GM19023 (cell line): ENCODE results near the gene ARID5B.

Experiments used
- ATAC-seq: cut with Tn5 transposase; IDR thresholded peaks from one replicate; pipeline ENCODE4 v1.9.1; 2021; ENCODE audit warnings: mild to moderate bottlenecking, moderate library complexity; ENCODE audit not compliant: unreplicated experiment

Gene ARID5B

DNA sequence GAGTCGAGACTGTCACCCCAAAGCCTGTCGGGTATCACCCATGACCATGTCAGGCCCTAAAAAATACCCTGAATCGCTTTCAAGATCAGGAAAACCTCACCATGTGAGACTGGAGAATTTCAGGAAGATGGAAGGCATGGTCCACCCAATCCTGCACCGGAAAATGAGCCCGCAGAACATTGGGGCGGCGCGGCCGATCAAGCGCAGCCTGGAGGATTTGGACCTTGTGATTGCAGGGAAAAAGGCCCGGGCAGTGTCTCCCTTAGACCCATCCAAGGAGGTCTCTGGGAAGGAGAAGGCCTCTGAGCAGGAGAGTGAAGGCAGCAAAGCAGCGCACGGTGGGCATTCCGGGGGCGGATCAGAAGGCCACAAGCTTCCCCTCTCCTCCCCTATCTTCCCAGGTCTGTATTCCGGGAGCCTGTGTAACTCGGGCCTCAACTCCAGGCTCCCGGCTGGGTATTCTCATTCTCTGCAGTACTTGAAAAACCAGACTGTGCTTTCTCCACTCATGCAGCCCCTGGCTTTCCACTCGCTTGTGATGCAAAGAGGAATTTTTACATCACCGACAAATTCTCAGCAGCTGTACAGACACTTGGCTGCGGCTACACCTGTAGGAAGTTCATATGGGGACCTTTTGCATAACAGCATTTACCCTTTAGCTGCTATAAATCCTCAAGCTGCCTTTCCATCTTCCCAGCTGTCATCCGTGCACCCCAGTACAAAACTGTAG is 191.0 kb downstream of the ARID5B start:
- no peak for ATAC-seq

DNA sequence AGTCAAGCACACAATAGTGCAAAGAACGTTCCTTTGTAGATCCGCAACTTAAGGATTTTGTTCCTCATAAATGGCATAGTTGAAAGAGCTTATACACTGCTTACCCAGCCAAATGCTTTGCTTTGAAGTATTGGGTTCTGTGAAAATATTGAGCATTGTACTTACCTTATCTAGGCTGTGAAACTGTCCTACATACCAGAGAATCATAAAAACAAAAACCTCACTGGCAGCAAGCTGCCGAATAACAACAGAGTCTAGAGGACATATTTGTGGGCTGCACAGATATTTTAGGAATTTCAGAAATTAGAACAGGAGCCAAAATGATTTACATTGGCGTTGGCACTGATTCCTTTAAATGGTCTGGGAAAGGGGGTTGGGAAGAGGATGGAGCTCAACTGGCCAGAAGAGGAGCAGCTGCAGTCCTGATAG is 192.4 kb downstream of the ARID5B start:
- no peak for ATAC-seq

DNA sequence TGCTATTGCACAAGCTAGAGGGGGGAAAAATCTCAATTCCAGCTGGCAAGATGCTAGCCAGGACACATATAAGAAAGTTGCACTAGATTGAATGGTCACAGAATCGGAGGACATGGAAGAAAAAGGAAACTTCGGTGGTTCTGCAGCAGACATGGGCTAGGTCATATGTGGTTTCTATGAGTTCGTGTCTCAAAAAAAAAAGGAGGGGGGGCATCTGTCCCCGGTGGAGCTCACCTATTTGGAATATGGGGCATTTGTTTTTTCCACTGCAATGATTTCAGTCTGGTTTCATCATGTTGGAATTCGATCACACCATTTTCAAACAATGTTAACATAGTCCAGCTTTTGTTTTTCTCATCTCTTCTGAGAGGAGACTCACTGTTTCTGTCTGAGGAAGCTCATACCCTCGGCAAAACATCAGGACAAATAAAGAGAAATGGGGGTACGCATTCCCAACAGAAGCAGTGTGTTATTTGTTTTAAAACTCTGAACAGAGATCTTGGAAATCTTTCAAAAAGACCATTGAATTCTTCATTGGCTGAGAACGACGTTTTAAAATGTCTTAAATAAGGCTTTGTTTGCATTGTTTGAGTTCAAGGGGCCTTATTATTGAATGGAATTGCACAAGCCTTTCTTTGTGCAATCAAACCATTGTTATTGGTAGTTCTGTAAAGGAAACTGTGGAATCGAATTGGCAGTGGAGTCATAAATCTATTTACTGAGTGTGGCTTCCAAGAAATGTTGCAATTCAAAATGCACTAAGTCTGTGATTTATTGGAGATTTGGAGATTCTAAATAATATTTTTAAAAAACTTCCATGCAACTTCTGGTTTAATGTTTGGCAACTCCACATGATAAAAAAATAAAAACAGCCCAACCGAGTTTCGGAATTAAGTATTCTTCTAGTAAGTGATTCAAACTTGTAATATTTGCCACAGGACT is 194.0 kb downstream of the ARID5B start:
- no peak for ATAC-seq

DNA sequence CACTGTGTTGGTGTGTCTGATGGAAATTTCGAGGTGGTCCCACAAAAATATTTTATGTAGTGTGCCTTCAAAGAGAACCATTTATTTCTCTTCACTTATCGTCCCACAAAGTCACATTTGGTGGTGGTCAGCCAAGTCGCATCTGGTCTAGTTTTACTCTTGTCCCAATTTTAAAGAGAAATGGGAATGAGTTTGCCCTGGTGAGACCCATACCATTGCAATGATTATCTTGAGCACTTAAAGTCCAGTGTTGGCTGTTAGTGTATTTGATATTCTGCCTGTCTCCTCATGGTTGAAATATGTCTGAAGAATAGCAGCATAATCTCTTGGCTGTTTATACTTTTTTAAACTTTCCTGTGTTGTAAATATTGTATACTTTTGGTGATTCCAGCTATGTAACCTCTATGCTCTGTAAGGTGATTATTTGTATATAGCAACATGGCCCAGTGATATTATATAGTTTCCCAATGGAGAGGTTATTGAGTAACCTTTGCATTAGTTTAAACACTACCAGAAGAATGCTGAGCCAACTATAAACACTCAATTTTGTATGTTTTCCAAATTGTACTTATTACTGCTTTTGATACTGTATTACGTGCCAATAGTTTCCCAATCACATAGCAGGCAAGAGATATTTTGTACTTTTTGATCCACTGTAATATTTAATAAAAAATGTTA is 194.9 kb downstream of the ARID5B start:
- ATAC-seq = no peak

DNA sequence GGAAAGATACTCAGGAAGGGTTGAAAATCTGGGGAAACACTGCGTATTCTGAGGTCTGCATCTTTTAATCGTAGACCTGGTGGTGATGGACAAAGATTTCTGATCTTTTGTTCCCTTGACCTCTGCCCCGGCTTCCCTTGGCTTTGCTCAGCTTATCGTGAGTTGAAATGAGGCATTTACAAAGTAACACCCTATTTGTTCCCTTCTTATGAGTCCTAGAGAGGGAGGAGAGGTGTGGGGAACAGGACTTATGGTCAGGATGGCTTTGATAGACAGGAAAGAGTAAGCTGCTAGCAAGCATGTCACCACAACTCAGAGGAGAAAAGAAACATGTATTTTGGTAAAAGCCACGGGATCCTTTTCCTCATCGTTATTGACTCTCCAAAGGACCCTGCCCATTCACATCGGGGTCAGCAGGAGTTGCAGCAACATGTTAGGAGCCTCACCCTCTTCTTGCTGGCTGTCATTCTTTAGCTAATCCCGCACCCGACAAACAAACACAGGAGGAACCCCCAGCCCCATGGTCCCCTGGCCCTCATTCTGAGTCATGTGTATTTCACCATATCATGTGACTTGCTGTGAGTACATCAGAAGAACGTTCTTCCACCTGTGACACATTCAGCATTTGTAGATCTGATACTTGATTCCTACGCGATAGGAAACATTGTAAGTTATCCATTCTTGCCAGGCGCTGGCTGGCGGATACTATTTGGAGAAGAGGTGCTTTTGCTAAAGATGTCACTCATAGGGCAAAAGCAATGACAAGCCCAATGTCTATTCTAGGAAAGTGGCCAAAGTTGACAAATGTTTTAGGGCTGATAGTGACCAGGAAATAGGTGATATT is 197.0 kb downstream of the ARID5B start:
- ATAC-seq = no peak

DNA sequence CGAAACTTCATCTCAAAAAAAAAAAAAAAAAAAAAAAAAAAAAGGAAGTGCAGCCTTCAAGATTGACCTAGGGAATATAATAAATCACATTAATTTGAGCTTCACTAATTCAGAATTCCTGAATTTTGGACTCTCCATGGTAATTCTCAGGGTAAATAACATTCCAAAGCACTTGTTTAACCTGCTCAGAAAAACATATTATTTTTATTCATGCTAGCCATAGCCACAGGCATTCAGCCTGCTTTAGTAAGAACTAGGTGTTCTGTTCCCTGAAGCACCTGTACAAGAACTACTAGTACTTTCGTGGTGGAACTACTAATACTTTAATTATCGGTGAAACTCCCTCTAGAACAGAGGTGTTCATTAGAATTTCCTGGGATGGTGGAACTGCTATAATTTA is 197.8 kb downstream of the ARID5B start:
- ATAC-seq = no peak

DNA sequence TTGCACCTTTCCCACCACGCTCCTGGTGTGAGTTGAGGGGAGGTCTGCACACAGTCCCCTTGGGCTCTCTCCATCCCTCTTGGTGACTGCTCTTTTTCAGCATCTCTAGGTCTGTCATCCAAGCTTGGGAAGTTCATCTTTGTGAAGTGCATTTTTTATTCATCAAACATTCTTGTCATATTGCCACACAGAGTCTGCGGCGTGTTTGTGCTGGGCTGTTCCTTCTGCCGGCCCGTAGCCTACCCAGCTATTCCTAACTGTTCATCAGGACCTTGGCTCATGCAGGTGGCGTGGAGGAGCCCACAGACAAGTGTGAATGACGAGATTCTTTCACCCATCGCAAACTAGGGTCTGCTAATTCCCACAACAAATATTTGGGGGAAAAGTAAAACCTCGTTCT is 202.4 kb downstream of the ARID5B start:
- no peak for ATAC-seq

DNA sequence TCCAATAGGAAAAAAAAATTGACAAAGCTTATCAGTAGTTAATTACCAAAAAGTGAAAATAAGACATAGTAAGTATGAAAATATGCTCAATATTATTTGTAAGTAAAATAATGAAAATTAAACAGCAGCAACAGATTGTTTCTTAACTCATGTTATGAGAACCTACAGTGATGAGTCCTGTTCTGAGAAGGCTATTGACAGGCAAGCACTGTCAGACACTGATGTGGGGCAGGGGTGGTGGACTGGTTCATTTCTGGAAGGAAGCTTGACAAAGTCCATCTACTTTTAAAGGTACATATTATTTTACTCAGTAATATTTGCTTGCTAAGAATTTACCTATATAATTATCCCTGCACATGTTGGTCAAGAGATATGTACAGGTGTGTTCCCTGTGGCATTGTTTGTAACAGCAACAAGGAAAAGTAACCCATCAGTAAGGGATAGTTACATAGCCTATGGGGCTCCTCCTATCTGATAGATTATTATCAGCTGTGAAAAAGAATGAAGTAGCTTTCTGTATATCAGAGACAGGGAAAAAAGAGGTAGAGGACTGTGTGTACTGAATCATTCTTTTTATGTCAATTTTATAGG is 205.5 kb downstream of the ARID5B start:
- ATAC-seq = no peak

DNA sequence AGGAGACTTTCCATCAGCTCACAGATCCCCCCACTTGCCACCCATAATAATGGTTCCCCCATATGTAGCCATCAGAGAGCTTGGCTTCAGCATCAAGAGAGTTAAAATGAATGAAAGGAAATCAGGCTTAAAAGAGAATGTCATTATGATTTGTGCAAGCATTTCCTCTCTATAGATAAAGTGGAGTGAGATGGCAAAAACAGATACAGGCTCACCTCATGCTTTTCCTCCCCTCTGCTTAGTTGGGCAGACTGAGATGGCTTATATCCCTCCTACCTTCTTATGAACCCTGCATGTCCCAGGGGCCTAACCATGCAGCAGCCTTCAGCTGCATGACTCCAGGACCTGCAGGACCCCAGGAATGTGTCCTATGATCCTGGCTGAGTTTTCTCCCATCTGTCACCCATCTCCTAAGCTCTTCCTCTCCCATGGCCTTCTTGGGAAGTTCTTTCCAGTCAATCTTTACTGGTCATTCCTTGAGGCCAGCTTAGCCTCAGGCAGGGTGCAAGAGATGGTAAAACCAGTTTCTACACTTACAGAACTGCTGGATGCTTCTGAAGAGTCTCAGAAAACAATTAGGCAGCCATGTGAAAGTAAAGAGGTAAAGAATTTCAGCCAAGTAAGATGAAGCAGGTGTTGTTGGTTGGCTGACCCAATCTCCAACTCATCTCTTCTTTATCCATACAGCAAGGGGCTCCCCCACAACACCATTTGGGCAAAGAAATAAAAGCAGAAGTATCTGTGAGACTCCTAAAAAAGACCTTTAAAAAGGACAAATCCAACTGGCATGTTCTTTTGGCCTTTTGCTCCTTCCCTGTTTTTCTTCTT is 207.5 kb downstream of the ARID5B start:
- ATAC-seq = no peak

DNA sequence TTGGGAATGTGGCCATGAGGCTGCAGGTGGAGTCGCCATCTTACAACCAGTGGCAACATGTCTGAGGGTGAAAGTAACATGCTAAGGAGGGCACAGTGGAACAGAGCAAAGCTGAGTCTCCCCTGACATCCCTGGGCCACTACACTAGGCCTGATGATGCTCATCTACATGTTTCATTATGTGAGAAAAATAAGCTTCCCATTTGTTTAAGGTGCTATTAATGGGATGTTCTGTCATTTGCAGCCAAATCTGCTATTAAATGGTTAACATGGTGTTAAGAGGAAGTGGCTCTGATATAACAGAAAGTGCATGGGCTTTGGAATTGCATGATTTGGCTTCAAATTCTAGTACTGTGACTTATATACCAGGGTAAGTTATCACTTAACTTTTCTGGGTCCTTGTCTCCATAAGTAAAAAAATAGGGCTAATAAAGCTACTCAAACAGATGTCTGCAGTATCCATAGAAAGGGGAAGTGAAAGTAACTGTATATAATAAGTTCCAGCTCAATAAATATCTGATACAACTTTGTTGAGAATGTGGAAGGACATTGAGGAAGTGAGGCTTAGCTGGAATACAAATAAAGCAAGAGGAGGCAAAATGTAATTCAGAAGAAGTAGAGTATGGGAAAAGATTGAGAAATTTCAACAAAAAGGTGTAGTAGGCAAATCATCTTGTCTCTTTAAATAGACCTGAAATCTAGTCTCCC is 208.2 kb downstream of the ARID5B start:
- ATAC-seq = peak; percentile 52

DNA sequence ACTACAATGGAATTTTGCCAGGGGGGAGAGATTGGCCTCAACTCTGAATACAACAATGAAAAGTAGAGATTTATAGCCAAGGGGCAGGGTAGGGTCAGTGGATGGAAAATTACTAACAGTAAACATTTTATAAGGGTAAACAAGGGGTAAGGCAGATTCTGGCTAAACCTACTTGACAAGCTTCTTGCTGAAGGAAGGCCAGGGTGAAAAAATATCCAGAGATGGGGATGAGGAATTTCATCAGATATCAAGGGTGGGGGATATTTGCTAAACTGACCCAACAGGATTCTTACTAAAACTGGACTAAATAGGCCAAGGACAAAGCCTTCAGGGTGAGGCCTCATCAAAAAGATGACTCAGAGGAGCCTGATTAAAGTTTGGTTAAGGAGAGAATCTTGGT is 210.8 kb downstream of the ARID5B start:
- no peak for ATAC-seq

DNA sequence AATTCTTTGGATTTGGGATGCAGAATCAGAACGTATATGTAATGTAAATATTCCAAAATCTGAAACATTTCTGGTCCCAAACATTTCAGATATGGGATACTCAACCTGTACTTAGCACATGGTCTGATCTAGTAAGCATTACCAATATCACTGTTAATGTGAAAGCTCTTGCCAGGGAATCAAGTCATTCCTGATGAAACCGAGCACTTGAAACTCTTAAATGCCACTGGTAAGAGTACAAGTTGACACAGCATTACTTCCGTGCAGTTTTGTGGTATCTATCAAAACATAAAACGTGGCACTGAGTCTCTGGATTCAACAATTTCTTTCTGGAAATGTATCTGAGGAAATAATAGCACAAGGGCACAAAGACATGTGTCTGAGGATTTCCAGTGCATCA is 211.5 kb downstream of the ARID5B start:
- no peak for ATAC-seq

DNA sequence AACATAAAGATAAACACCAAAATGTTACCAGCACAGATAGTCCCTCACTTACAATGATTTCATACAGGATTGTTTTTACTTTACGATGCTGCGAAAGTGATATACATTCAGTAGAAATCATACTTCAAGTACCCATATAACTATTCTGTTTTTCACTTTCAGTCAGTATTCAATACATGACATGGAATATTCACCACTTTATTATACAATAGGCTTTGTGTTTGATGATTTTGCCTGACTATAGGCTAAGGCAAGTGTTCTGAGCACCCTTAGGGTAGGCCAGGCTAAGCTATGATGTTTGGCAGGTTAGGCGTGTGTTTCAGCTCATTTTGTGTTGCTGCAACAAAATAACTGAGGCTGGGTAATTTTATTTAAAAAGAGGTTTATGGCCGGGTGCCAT is 212.2 kb downstream of the ARID5B start:
- ATAC-seq = no peak

DNA sequence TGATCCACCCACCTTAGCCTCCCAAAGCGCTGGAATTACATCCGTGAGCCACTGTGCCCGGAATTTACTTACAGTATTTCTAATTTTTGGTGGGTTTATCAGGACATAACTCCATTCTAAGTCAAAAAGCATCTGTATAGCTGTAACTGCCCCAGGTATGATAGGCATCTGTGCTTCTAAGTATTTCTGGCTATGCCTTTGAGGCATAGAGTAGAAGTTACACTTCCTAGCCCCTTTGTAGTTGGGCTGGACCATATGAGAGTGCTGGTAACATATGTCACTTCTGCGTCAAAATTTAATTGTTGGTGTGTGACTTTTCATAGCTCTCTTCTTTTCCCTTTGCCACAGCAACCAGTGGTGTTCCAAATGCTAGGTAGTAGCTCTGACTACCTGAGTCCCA is 213.8 kb downstream of the ARID5B start:
- no peak for ATAC-seq

DNA sequence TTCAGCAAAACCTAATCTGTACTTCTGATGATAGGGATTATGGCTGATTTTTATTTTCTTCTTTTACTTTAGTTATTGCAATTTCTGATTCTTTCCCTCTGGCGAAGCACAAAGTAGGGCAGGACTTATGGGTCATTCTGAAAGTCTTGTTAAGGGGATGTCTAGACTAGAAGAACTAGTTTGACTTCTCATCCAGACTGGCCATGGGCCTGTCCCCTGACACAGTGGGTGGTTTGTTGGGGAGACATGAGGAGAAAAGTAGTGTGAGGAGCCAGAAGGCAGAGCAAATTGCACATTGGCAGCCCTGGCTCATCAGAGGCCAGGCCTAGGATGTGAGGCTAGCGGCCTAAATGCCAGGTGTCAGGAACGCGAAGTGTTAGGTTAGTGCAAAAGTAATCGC is 214.3 kb downstream of the ARID5B start:
- ATAC-seq = no peak

DNA sequence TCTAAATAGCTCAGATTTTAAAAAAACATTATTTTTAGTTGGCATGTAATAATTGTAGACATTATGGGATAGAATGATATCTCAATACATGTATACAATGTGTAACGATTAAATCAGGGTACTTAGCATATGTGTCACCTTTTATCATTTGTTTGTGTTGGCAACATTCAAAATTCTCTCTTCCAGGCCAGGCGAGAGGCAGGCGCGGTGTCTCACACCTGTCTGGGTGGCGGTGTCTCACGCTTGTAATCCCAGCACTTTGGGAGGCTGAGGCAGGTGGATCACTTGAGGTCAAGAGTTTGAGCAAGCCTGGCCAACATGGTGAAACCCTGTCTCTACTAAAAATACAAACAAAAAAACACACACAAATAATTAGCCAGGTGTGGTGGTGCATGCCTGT is 215.4 kb downstream of the ARID5B start:
- ATAC-seq = no peak

DNA sequence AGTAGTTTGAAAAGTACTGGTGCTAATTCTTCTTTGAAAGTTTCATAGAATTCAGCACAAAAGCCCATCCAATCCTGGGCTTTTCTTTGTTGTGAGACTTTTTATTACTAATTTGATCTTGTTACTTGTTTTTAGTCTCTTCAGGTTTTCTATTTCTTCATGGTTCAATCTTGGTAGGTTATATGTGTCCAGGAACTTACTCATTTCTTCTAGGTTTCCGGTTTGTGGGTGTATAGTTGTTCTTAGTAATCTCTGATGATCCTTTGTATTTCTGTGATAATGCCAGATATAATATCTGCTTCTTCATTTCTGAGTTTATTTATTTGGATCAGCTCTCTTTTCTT is 219.7 kb downstream of the ARID5B start:
- ATAC-seq = no peak

DNA sequence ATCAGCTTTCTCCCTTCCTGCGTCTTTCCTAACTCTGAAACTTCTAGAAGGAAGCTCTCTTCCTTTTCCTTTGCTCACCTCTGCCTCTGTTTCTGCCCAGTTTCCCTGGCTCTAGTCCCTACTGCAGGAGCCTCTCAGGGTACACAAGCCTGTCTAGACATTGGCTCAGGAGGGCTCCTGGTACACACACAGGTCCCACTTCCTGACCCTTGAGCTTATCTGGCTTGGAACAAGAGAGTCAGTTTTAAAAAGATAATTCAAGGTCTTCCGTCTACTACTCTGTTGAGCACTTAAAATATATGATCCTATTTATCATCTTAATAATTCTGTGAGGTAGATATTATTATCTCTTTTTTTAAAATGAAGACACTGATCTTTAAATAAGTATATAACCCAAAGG is 226.5 kb downstream of the ARID5B start:
- ATAC-seq = no peak

DNA sequence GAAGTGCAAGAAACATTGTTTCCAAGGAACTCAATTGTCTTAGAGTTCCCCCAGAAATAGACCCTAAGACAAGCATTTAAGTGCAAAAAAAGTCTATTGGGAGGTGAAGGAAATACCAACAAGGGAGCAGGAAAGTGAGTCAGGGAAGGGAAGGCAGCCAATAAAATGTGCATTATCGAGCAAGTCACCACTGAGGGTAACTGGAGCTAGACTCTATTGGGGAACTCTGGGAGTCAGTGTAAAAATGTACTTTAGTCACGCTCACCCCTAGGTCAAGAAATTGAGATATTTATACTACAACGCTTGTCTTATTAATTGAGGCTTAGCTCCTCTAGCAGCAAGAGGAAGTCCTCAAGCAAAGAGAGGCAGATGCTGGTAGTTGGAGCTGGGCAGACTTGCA is 229.4 kb downstream of the ARID5B start:
- ATAC-seq = no peak
